ENCODE data around the gene ACVR1. TPM values are rescaled to one million over a fixed set of nuclear protein-coding genes. Genes with fewer than 3 reads are reported as not detected.

ACVR1 gene
- total and polyA plus RNA-seq, 2 of the 13 experiments (the other 11 are each of a cell fraction or from before 2014, with no cell fraction given): 2.3 to 5.4 TPM

GRCh38 chr2:157771234-157771633 is 104.9 kb downstream of the ACVR1 start:
- in situ Hi-C loops (cut with HindIII; ENCODE audit: extremely low pct_ligation_motif_present, low pct_unique_long_range_greater_than_20kb) (loop anchor here (25.0 kb wide), 1 partner anchor 284 kb away; no protein-coding TSS in a partner anchor), intact Hi-C loops (cut with micrococcal nuclease; ENCODE audit: unreplicated experiment) (loop anchor here (10.0 kb wide), 1 partner anchor 984 kb away; no protein-coding TSS in a partner anchor)
- no peak overlapping the region for H2AFZ ChIP-seq (ENCODE audit: low read length)
- ATAC-seq: no peak
- no peak for DNase-seq (ENCODE audit: low spot score)
- H3K27me3 ChIP-seq (ENCODE audit: control insufficient read depth in 1 of 2, insufficient read depth in 2 of 2, low read length in 2 of 2): no peaks in the 10 kb centered on the region
- no peaks in the 10 kb centered on the region for H3K79me2 ChIP-seq (ENCODE audit: insufficient read depth, low read length)
- POLR2A ChIA-PET: no interaction called here
- no peak overlapping the region for H3K4me3 ChIP-seq (replicated peaks in 1 of 3; ENCODE audit: insufficient read depth in 1 of 3, low read depth in 2 of 3, low read length in 3 of 3)
- no peak overlapping the region for H3K4me2 ChIP-seq (ENCODE audit: low read depth, low read length)
- BruUV-seq (replicated peaks): no TSS peak
- TF ChIP-seq HMG20B (CRISPR knock-in tag; conservative IDR thresholded peaks at IDR 0.05): no peak
- whole genome bisulfite sequencing (ENCODE audit: low lambda C conversion rate): 67% methylated on average over 1 of the region's 1 CpG
- H3K4me1 ChIP-seq (ENCODE audit: insufficient read depth, low read length): no peaks in the 10 kb centered on the region
- no peak overlapping the region for H3K27ac ChIP-seq (ENCODE audit: extremely low read length, insufficient read depth, low read length)
- no peak for FAIRE-seq
- no peak overlapping the region for H3K9ac ChIP-seq (ENCODE audit: insufficient read depth, low read depth, low read length)
- peaks cover 0 to 27% of the 10 kb centered on the region in 2 experiments; a peak in 3 of 5 replicates for H3K36me3 ChIP-seq (replicated peaks in 1 of 2; ENCODE audit: control insufficient read depth in 1 of 2, insufficient read depth in 2 of 2, low read length in 2 of 2)
- CTCF ChIA-PET (ENCODE audit: low intra/inter-chr PET ratio, low total read pairs): no interaction called here
- H4K20me1 ChIP-seq (ENCODE audit: insufficient read depth, low read length): no peaks in the 10 kb centered on the region
- no peaks in the 10 kb centered on the region for H3K9me3 ChIP-seq (ENCODE audit: low read length)

- ChIA-PET CTCF (ENCODE audit: low intra/inter-chr PET ratio, low total read pairs) (no interaction called here), POLR2A (no interaction called here)
- 81% methylated on average over 2 of the region's 2 CpGs for WGBS (ENCODE audit: low lambda C conversion rate)
- in situ Hi-C loops (cut with HindIII; ENCODE audit: extremely low pct_ligation_motif_present, low pct_unique_long_range_greater_than_20kb): loop anchor here (25.0 kb wide), 1 partner anchor 283 kb away; no protein-coding TSS in a partner anchor
- no peak overlapping the region for H3K27ac ChIP-seq (ENCODE audit: extremely low read length, insufficient read depth, low read length)
- no peaks in the 10 kb centered on the region for H3K4me1 ChIP-seq (ENCODE audit: insufficient read depth, low read length)
- no TSS peak for BruUV-seq (replicated peaks)
- H3K9me3 ChIP-seq (ENCODE audit: low read length): no peaks in the 10 kb centered on the region
- no peaks in the 10 kb centered on the region for H3K79me2 ChIP-seq (ENCODE audit: insufficient read depth, low read length)
- FAIRE-seq (no peak), ATAC-seq (no peak), DNase-seq (ENCODE audit: low spot score) (no peak)
- intact Hi-C loops (cut with micrococcal nuclease; ENCODE audit: unreplicated experiment): loop anchor here (10.0 kb wide), 1 partner anchor 985 kb away; no protein-coding TSS in a partner anchor
- TF ChIP-seq ERF (CRISPR knock-in tag; IDR thresholded peaks at IDR 0.05): no peak
- TF ChIP-seq PBX3 (CRISPR knock-in tag; IDR thresholded peaks at IDR 0.05; ENCODE audit: borderline replicate concordance): no peak
- no peak overlapping the region for H3K4me2 ChIP-seq (ENCODE audit: low read depth, low read length)
- no peak overlapping the region for H3K9ac ChIP-seq (ENCODE audit: insufficient read depth, low read depth, low read length)
- H3K4me3 ChIP-seq (replicated peaks in 1 of 3; ENCODE audit: insufficient read depth in 1 of 3, low read depth in 2 of 3, low read length in 3 of 3): no peak overlapping the region
- peaks cover 1 to 23% of the 10 kb centered on the region in 2 experiments; a peak in 3 of 5 replicates for H3K36me3 ChIP-seq (replicated peaks in 1 of 2; ENCODE audit: control insufficient read depth in 1 of 2, insufficient read depth in 2 of 2, low read length in 2 of 2)
- no peak overlapping the region for H2AFZ ChIP-seq (ENCODE audit: low read length)
- H4K20me1 ChIP-seq (ENCODE audit: insufficient read depth, low read length): no peaks in the 10 kb centered on the region
- no peaks in the 10 kb centered on the region for H3K27me3 ChIP-seq (ENCODE audit: control insufficient read depth in 1 of 2, insufficient read depth in 2 of 2, low read length in 2 of 2)
Measured at GRCh38 chr2:157769856-157770255, 106.3 kb downstream of the ACVR1 start.
